OCI-LY3 (cell line): Measurements from ENCODE around the gene PKP1.

ENCODE experiments used
- EZH2phosphoT487 ChIP-seq: fragments of 200-600 bp; shearing (Covaris generic); IDR thresholded peaks from 2 replicates; pipeline ENCODE4 v1.6.1; 2018; ENCODE audit warnings: antibody characterized with exemption, mixed run types, low read depth
- TF ChIP-seq, protein P1 (sequence below): fragments of 200-600, 300-600 bp; sonication (generic); IDR thresholded peaks from 2 replicates; pipeline ENCODE4 v1.5.1; 2014; ENCODE audit warnings: antibody characterized with exemption, low read length, low read depth

DNA sequence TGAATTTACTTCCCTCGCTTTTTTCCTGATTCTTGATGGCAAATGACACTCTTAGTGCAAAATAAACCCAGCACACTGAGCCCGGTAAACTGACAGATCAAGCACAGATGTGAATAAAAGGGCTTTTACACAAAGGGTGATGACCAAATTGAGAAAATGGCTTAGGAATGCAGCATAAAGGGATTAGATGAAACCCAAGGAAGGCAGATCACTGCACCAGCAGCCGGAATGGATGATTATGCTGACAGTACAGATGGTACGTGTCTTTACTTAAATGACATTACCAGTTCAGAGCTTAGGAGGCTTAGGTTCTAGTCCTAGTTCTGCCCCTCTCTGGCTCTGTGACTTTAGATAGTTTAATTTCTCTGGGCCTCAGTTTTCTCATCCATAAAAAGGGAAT is 12.0 kb downstream of the PKP1 start:
- TF ChIP-seq, protein P1, sequence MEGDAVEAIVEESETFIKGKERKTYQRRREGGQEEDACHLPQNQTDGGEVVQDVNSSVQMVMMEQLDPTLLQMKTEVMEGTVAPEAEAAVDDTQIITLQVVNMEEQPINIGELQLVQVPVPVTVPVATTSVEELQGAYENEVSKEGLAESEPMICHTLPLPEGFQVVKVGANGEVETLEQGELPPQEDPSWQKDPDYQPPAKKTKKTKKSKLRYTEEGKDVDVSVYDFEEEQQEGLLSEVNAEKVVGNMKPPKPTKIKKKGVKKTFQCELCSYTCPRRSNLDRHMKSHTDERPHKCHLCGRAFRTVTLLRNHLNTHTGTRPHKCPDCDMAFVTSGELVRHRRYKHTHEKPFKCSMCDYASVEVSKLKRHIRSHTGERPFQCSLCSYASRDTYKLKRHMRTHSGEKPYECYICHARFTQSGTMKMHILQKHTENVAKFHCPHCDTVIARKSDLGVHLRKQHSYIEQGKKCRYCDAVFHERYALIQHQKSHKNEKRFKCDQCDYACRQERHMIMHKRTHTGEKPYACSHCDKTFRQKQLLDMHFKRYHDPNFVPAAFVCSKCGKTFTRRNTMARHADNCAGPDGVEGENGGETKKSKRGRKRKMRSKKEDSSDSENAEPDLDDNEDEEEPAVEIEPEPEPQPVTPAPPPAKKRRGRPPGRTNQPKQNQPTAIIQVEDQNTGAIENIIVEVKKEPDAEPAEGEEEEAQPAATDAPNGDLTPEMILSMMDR: no peak
- no peak for TF ChIP-seq EZH2phosphoT487
